Urinary bladder (tissue), 4 donors: ENCODE measurements around the gene CYP46A1. TPM values are rescaled to one million over a fixed set of nuclear protein-coding genes. Genes with fewer than 3 reads are reported as not detected.
"Not testable (repeated sequence)": the region's sequence is repeated elsewhere in the genome, so short reads cannot be mapped to it uniquely, and the experiment has no call there.

ENCODE experiments used
- DNase-seq: peaks from one replicate; pipeline ENCODE4 v3.0.0-alpha.2; 2015; ENCODE audit errors: extremely low spot score
- H3K27ac ChIP-seq: one replicate; pipeline ENCODE4 v1.5.1; 2013; ENCODE audit warnings: low read depth, mild to moderate bottlenecking, moderate library complexity
- H3K36me3 ChIP-seq: one replicate; pipeline ENCODE4 v1.6.1; 2013; ENCODE audit warnings: mild to moderate bottlenecking, moderate library complexity; ENCODE audit not compliant: insufficient read depth
- H3K4me1 ChIP-seq: one replicate; pipeline ENCODE4 v1.6.1; 2013; ENCODE audit warnings: mild to moderate bottlenecking, moderate library complexity; ENCODE audit not compliant: insufficient read depth
- H3K4me3 ChIP-seq: one replicate; pipeline ENCODE4 v1.5.1; 2013; ENCODE audit warnings: low read depth, low read length
- WGBS: extraction: QIAGEN DNeasy Blood & Tissue Kit; methylation state at CpG from one replicate; pipeline ENCODE4 v1.1.7; 2013; 5-methylcytosine and 5-hydroxymethylcytosine counted together
- polyA plus RNA-seq: library from polyadenylated mRNA; stranded (reverse); fragments of 200-250 nt; gene quantifications from one replicate; pipeline ENCODE4 v1.2.3, GENCODE V29; 2013
- total RNA-seq: library from RNA; depleted of rRNA; stranded (reverse); fragments of >200 nt; gene quantifications from one replicate; pipeline ENCODE4 v1.2.3, GENCODE V29; 2014
- donor health status: healthy with polysubstance abuse.
- donor health status: healthy.

The CYP46A1 gene
- total and polyA plus RNA-seq, 2 donors = 0.91 to 2.7 TPM

DNA sequence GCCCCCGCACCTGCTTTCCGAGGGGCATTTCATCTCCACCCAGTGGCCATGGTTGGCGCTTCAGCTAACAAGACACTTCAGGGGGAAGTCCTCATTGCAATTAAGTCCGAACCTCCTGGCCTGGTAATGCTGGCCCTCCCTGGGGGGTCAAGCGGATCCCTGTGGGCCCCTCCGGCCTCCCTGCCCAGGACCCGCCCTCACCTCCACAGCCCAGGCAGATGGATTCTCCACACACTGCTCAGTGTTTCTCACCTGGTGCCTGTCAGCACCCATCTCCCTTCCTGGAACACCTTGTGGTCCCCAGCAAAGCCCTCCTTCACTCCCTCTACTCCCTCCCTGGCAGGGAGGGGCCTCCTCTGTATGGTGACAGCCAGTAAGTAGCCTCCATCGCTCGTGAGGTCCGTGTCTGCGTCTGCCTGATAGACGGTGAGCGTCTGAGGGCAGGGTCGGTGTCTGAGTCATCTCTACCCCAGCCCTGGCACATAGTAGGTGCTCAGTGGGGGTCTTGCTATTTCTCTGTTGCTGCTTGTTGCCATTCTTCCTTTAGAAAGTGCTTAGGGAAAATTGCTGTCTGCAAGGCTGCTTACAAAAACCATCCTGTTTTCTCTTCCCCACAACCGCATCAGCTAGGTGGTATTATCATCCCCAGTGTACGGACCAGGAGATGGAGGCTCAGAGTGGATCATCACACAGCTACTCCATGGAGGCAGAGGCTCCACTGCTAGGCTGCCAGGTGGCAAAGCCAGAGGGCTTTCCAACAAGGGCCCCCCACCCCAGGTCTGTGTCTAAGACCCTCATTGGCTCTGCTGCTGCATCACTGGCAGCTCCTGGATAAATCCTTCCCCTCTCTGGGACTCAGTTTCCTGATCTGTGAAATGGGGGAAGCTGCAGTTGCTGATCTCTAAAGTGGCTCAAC lies 69.4 kb downstream of the CYP46A1 start:
- WGBS = 77% methylated on average over 16 of the region's 16 CpGs
- Histone ChIP-seq H3K36me3 (no peaks in the 10 kb centered on the region), H3K4me1 (no peaks in the 10 kb centered on the region), H3K27ac (no peak overlapping the region), H3K4me3 (no peak overlapping the region)
- no peak for DNase-seq

DNA sequence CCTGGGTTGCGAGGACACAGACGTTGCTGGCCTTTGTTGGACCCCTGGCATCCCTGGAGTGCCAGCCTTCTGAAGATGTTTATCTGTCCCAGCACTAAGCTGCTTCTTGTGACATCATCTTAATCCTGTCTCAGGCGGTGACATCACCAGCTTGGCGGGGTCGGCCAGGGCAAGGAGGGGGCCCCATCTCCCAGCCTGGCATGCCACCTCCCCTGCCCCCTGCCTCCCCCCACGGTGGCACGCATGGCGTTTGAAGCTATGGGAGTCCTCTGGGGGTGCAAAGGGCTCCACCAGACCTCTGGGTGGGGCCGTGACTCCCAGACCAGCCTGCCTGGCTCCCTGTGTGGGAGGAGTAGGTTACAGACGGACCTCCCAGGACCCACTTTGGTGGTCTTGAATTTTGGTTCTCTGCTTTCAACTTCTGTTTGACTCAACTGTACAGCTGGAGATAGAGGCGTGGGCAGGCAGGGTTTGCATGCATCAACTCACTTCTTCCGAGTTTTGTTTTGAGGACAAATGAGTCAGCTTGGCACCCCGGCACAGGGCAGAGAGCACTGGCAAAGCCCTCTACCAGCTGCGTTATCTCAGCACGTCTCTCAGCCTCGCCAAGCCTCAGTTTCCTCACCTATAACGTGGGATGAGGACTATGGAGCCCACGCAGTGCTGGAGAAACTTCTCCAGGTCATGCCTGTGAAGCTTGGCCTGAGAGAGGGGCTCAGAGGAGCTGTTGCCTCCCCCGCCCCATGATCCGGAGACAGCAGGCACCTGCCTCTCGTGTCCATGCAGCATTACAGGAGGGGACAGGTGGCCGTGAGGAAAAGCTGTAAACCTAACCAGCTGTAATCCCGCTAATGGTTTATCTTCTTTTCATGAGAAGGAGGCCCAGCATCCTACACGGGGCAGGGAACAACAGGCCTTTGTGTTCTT lies 70.3 kb downstream of the CYP46A1 start:
- Histone ChIP-seq H3K27ac (no peak overlapping the region), H3K36me3 (no peaks in the 10 kb centered on the region), H3K4me3 (no peak overlapping the region), H3K4me1 (no peaks in the 10 kb centered on the region)
- DNase-seq = no peak
- 75% methylated on average over 24 of the region's 24 CpGs for WGBS

GRCh38 chr14:99755068-99755405 lies 70.9 kb downstream of the CYP46A1 start:
- 84% methylated on average over 8 of the region's 8 CpGs for WGBS
- no peak for DNase-seq
- no peak overlapping the region for H3K4me3 ChIP-seq
- H3K27ac ChIP-seq = no peak overlapping the region
- H3K4me1 ChIP-seq = no peaks in the 10 kb centered on the region
- no peaks in the 10 kb centered on the region for H3K36me3 ChIP-seq

DNA sequence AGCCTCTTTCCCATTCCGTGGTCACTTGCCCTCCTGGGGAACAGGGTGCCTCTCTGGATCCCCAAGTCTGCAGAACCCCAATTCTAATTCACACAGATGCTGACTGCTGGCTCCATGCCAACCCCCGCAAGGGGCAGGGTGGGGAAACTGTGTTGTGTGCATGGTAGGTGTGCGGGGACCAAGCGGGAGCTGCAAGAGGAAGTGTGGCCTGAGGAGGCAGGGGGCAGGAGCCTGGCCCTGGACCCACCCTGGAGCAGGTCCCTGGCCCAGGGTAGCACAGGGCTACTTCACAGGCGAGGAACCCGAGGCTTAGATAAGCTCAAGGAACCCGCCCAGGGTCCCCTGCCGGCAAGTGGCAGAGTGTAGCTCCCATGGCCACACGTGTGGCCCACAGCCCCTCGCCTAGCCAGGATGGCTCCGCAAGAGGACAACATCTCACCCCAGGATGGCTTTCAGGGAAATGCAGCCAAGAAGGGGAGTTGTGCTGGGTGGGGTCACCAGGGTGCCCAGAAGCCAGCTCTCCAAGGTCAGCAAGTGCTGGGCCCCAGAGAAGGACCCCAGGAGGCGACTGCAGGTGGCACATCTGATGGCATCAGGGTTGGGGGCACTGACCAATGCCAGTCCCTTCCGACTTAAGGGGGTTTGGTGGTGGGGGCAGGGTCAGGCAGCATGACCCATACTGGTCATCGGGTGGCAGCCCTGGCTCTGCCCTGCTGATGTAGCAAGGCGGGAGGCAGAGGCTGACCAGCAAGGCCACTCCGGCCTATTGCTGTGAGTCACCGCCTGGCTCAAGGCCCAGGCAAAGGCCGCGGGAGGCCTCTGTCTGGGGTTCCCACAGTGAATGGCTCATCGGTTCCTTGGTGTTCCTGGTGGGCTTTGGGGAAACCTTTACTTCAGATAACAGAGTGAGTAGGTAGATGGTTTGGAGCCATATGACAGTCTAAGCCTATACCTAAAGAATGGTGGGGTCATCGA lies 71.8 kb downstream of the CYP46A1 start:
- Histone ChIP-seq H3K4me3 (no peak overlapping the region), H3K36me3 (no peaks in the 10 kb centered on the region), H3K4me1 (no peaks in the 10 kb centered on the region), H3K27ac (no peak overlapping the region)
- WGBS = 54% methylated on average over 21 of the region's 21 CpGs
- DNase-seq = no peak

GRCh38 chr14:99756796-99757195 lies 72.7 kb downstream of the CYP46A1 start:
- no peaks in the 10 kb centered on the region for H3K4me1 ChIP-seq
- H3K27ac ChIP-seq = no peak overlapping the region
- DNase-seq = no peak
- WGBS = 93% methylated on average over 21 of the region's 21 CpGs
- H3K36me3 ChIP-seq = no peaks in the 10 kb centered on the region
- no peak overlapping the region for H3K4me3 ChIP-seq

- no peaks in the 10 kb centered on the region for H3K4me1 ChIP-seq
- no peak overlapping the region for H3K4me3 ChIP-seq
- H3K36me3 ChIP-seq = no peaks in the 10 kb centered on the region
- WGBS = 70% methylated on average over 12 of the region's 12 CpGs
- H3K27ac ChIP-seq = peak overlapping the region; percentile 12
- no peak for DNase-seq
Observed at GRCh38 chr14:99757331-99758070, 73.4 kb downstream of the CYP46A1 start.

DNA sequence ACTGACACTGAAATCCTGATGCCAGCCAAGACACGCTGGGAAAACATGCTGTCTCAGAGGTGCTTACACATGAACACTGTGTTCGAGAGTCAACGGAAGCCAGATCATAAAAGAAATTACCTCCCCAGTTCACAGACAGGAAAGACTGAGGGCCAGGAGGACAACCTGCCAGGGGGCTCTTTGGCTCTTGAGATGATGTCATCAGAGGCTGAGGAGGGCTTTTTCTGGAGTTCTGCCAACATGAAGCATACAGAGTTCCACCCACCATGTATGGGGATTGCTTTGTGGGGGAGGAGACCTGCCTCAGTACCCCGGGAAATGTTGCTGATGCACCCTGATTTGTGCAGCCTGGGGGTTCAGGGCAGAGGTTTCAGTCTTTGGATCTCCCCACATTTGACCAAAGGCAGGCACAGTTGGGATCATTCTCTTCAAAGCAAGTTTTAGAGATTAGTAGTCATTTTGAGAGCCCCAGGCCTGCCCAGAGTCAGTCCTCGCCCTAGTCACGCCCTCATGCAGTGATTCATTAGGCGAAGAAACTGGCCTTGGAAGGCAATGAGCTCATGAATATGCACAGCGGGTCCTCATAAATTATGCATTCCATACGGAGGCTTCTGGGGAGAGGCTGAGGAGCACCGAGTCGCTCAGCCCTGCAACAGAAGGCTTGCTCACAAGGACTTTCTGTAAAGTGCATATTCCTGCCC lies 74.2 kb downstream of the CYP46A1 start:
- Histone ChIP-seq H3K27ac (no peak overlapping the region), H3K4me1 (no peaks in the 10 kb centered on the region)
- DNase-seq = no peak

GRCh38 chr14:99758872-99759545 lies 74.9 kb downstream of the CYP46A1 start:
- no peaks in the 10 kb centered on the region for H3K36me3 ChIP-seq
- H3K4me3 ChIP-seq = no peak overlapping the region
- H3K4me1 ChIP-seq = no peaks in the 10 kb centered on the region
- 82% methylated on average over 7 of the region's 7 CpGs for whole genome bisulfite sequencing
- H3K27ac ChIP-seq = no peak overlapping the region
- no peak for DNase-seq

More for the DNA sequence above, 74.2 kb downstream of the CYP46A1 start:
- Histone ChIP-seq H3K36me3 (no peaks in the 10 kb centered on the region), H3K4me3 (no peak overlapping the region)
- WGBS = 57% methylated on average over 11 of the region's 11 CpGs

GRCh38 chr14:99759546-99759925 lies 75.4 kb downstream of the CYP46A1 start:
- WGBS = 81% methylated on average over 9 of the region's 9 CpGs
- Histone ChIP-seq H3K27ac (no peak overlapping the region), H3K36me3 (no peaks in the 10 kb centered on the region), H3K4me1 (no peaks in the 10 kb centered on the region), H3K4me3 (no peak overlapping the region)
- no peak for DNase-seq

DNA sequence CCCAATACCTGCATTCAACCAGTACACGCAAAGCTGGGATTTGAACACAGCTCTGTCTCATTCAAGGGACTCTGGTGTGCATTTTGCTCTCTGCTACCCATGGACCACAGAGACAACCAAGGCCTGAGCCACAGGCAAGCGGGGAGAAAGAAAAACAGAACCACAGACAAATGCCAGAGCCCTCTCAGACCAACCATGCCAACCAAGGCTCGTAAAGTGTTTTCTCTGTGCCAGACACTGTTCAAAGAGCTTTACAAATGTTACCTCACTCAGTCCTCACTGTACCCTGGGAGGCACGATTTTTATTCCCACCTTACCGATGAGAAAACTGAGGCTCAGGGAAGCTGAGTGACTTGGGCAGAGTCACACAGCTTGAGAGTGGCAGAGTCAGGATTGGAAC lies 76.7 kb downstream of the CYP46A1 start:
- H3K27ac ChIP-seq = no peak overlapping the region
- WGBS = 81% methylated on average over 5 of the region's 5 CpGs
- no peaks in the 10 kb centered on the region for H3K36me3 ChIP-seq
- no peaks in the 10 kb centered on the region for H3K4me1 ChIP-seq
- H3K4me3 ChIP-seq = no peak overlapping the region
- DNase-seq = no peak

- DNase-seq, H3K36me3 ChIP-seq, H3K4me3 ChIP-seq, H3K4me1 ChIP-seq, H3K27ac ChIP-seq: not testable (repeated sequence)
- 83% methylated on average over 4 of the region's 4 CpGs for WGBS
Observed at GRCh38 chr14:99762911-99763310, 78.8 kb downstream of the CYP46A1 start.
